ENCODE data around the gene ECT2.
A peak's percentile ranks its signal among the peaks of the same experiment; 100 is the strongest.
"Not testable (repeated sequence)": the region's sequence is repeated elsewhere in the genome, so short reads cannot be mapped to it uniquely, and the experiment has no call there.

The ECT2 gene

GRCh38 chr3:172709774-172710663 lies 40.5 kb upstream of the ECT2 start:
- H3K4me1 ChIP-seq (ENCODE audit: insufficient read depth, low read length): no peaks in the 10 kb centered on the region
- H3K27ac ChIP-seq (ENCODE audit: low read depth, low read length): no peak overlapping the region

GRCh38 chr3:172710664-172711453 lies 39.7 kb upstream of the ECT2 start, which contains the start of gene NCEH1:
NCEH1 (minus strand) TSS chr3:172711067; CDS start chr3:172710984, 83 bp downstream.
- Histone ChIP-seq H3K9me3 (ENCODE audit: insufficient read depth, low read depth, low read length) (no peaks in the 10 kb centered on the region), H3K9ac (ENCODE audit: low read depth, low read length) (peak within 1 kb of the TSS; percentile 53), H3K36me3 (ENCODE audit: insufficient read depth, low read length) (no peaks in the 10 kb centered on the region), H3K27ac (ENCODE audit: low read depth, low read length) (no peak within 1 kb of the TSS; the same call in 1 of the 2 replicates), H3K27me3 (ENCODE audit: insufficient read depth, low read length) (no peaks in the 10 kb centered on the region), H3K4me3 (ENCODE audit: low read length) (peak within 1 kb of the TSS; percentile 79), H3K4me1 (ENCODE audit: insufficient read depth, low read length) (no peaks in the 10 kb centered on the region)
- under 1% methylated on average over 41 of the region's 41 CpGs for WGBS

More at GRCh38 chr3:172709774-172710663, 40.5 kb upstream of the ECT2 start:
- H3K36me3 ChIP-seq (ENCODE audit: insufficient read depth, low read length): no peaks in the 10 kb centered on the region
- H3K4me3 ChIP-seq (ENCODE audit: low read length): peak overlapping the region; percentile 79
- H3K27me3 ChIP-seq (ENCODE audit: insufficient read depth, low read length): no peaks in the 10 kb centered on the region
- H3K9ac ChIP-seq (ENCODE audit: low read depth, low read length): peak overlapping the region; percentile 53; the same call in 1 of the 2 replicates
- no peaks in the 10 kb centered on the region for H3K9me3 ChIP-seq (ENCODE audit: insufficient read depth, low read depth, low read length)
- WGBS: 9% methylated on average over 17 of the region's 17 CpGs

- no peak overlapping the region for H3K9ac ChIP-seq (ENCODE audit: low read depth, low read length)
- 71% methylated on average over 2 of the region's 2 CpGs for WGBS
- no peaks in the 10 kb centered on the region for H3K4me1 ChIP-seq (ENCODE audit: insufficient read depth, low read length)
- H3K4me3 ChIP-seq (ENCODE audit: low read length): peak overlapping the region; percentile 79
- H3K36me3 ChIP-seq (ENCODE audit: insufficient read depth, low read length): no peaks in the 10 kb centered on the region
- H3K27me3 ChIP-seq (ENCODE audit: insufficient read depth, low read length): no peaks in the 10 kb centered on the region
- no peaks in the 10 kb centered on the region for H3K9me3 ChIP-seq (ENCODE audit: insufficient read depth, low read depth, low read length)
- H3K27ac ChIP-seq (ENCODE audit: low read depth, low read length): no peak overlapping the region; the same call in 1 of the 2 replicates
These were observed 39.1 kb upstream of the ECT2 start for GRCh38 chr3:172711454-172711795.

- no peak overlapping the region for H3K27ac ChIP-seq (ENCODE audit: low read depth, low read length)
- 0 out of 2 replicates have a peak, but pooled peaks cover 6% of the 10 kb centered on the region for H3K9me3 ChIP-seq (ENCODE audit: insufficient read depth, low read depth, low read length)
- WGBS: 93% methylated on average over 2 of the region's 3 CpGs
- no peaks in the 10 kb centered on the region for H3K27me3 ChIP-seq (ENCODE audit: insufficient read depth, low read length)
- H3K36me3 ChIP-seq (ENCODE audit: insufficient read depth, low read length): no peaks in the 10 kb centered on the region
- H3K4me1 ChIP-seq (ENCODE audit: insufficient read depth, low read length): no peaks in the 10 kb centered on the region
- H3K4me3 ChIP-seq (ENCODE audit: low read length): no peak overlapping the region
- H3K9ac ChIP-seq (ENCODE audit: low read depth, low read length): no peak overlapping the region
These were observed 37.2 kb upstream of the ECT2 start for GRCh38 chr3:172713316-172713715.

- WGBS: 90% methylated on average over 5 of the region's 5 CpGs
These were observed 34.0 kb upstream of the ECT2 start for GRCh38 chr3:172716476-172716875.

GRCh38 chr3:172717493-172718088 lies 32.9 kb upstream of the ECT2 start:
- Histone ChIP-seq H3K9me3 (ENCODE audit: insufficient read depth, low read depth, low read length) (peaks cover 20% of the 10 kb centered on the region), H3K9ac (ENCODE audit: low read depth, low read length) (no peak overlapping the region), H3K27me3 (ENCODE audit: insufficient read depth, low read length) (no peaks in the 10 kb centered on the region), H3K4me3 (ENCODE audit: low read length) (no peak overlapping the region), H3K36me3 (ENCODE audit: insufficient read depth, low read length) (no peaks in the 10 kb centered on the region), H3K4me1 (ENCODE audit: insufficient read depth, low read length) (no peaks in the 10 kb centered on the region), H3K27ac (ENCODE audit: low read depth, low read length) (no peak overlapping the region)
- WGBS: 97% methylated on average over 3 of the region's 4 CpGs

More at GRCh38 chr3:172716476-172716875, 34.0 kb upstream of the ECT2 start:
- Histone ChIP-seq H3K4me1 (ENCODE audit: insufficient read depth, low read length) (no peaks in the 10 kb centered on the region), H3K27ac (ENCODE audit: low read depth, low read length) (no peak overlapping the region), H3K9ac (ENCODE audit: low read depth, low read length) (no peak overlapping the region), H3K4me3 (ENCODE audit: low read length) (no peak overlapping the region), H3K27me3 (ENCODE audit: insufficient read depth, low read length) (no peaks in the 10 kb centered on the region), H3K36me3 (ENCODE audit: insufficient read depth, low read length) (no peaks in the 10 kb centered on the region), H3K9me3 (ENCODE audit: insufficient read depth, low read depth, low read length) (peaks cover 20% of the 10 kb centered on the region)

- 95% methylated on average over 8 of the region's 8 CpGs for WGBS
- H3K27ac ChIP-seq (ENCODE audit: low read depth, low read length): not testable (repeated sequence)
These were observed 27.9 kb upstream of the ECT2 start for GRCh38 chr3:172722536-172723040.

GRCh38 chr3:172726380-172726779 lies 24.1 kb upstream of the ECT2 start:
- Histone ChIP-seq H3K27me3 (ENCODE audit: insufficient read depth, low read length) (no peaks in the 10 kb centered on the region), H3K9ac (ENCODE audit: low read depth, low read length) (no peak overlapping the region), H3K36me3 (ENCODE audit: insufficient read depth, low read length) (no peaks in the 10 kb centered on the region), H3K4me1 (ENCODE audit: insufficient read depth, low read length) (no peaks in the 10 kb centered on the region), H3K27ac (ENCODE audit: low read depth, low read length) (no peak overlapping the region), H3K4me3 (ENCODE audit: low read length) (no peak overlapping the region), H3K9me3 (ENCODE audit: insufficient read depth, low read depth, low read length) (no peaks in the 10 kb centered on the region)
- WGBS: 94% methylated on average over 1 of the region's 1 CpG

More at GRCh38 chr3:172722536-172723040, 27.9 kb upstream of the ECT2 start:
- H3K9ac ChIP-seq (ENCODE audit: low read depth, low read length); H3K4me3 ChIP-seq (ENCODE audit: low read length); H3K27me3 ChIP-seq (ENCODE audit: insufficient read depth, low read length); H3K4me1 ChIP-seq (ENCODE audit: insufficient read depth, low read length); H3K36me3 ChIP-seq (ENCODE audit: insufficient read depth, low read length): not testable (repeated sequence)
- peaks cover 20% of the 10 kb centered on the region for H3K9me3 ChIP-seq (ENCODE audit: insufficient read depth, low read depth, low read length)

GRCh38 chr3:172735014-172735413 lies 15.5 kb upstream of the ECT2 start:
- Histone ChIP-seq H3K27ac (ENCODE audit: low read depth, low read length) (no peak overlapping the region), H3K4me3 (ENCODE audit: low read length) (no peak overlapping the region), H3K4me1 (ENCODE audit: insufficient read depth, low read length) (no peaks in the 10 kb centered on the region), H3K9ac (ENCODE audit: low read depth, low read length) (no peak overlapping the region), H3K27me3 (ENCODE audit: insufficient read depth, low read length) (no peaks in the 10 kb centered on the region), H3K36me3 (ENCODE audit: insufficient read depth, low read length) (no peaks in the 10 kb centered on the region), H3K9me3 (ENCODE audit: insufficient read depth, low read depth, low read length) (no peaks in the 10 kb centered on the region)
- WGBS: 100% methylated on average over 1 of the region's 2 CpGs

GRCh38 chr3:172739462-172739861 lies 11.1 kb upstream of the ECT2 start:
- H3K4me1 ChIP-seq (ENCODE audit: insufficient read depth, low read length): peaks cover 9% of the 10 kb centered on the region
- H3K4me3 ChIP-seq (ENCODE audit: low read length): no peak overlapping the region
- no peaks in the 10 kb centered on the region for H3K27me3 ChIP-seq (ENCODE audit: insufficient read depth, low read length)
- no peaks in the 10 kb centered on the region for H3K36me3 ChIP-seq (ENCODE audit: insufficient read depth, low read length)
- WGBS: 73% methylated on average over 1 of the region's 1 CpG
- no peak overlapping the region for H3K9ac ChIP-seq (ENCODE audit: low read depth, low read length)
- H3K27ac ChIP-seq (ENCODE audit: low read depth, low read length): no peak overlapping the region
- H3K9me3 ChIP-seq (ENCODE audit: insufficient read depth, low read depth, low read length): no peaks in the 10 kb centered on the region

Data from HUES64 (cell line).